Breast epithelium (tissue), 3 donors: ENCODE results near the gene CCDC169.

Experiments used
- POLR2AphosphoS5 ChIP-seq, 3 donors: sonication (generic); formaldehyde crosslinking; IDR thresholded peaks; one replicate each; pipeline ENCODE4 v1.6.1; 2017; ENCODE audit warnings: antibody characterized with exemption in 3 of 3
- TF ChIP-seq, protein P1 (sequence below), 3 donors: fragments of 450-650 bp; IDR thresholded peaks; one replicate each; pipeline ENCODE4 v1.5.1; 2016 to 2017; ENCODE audit warnings: antibody characterized with exemption in 3 of 3, mild to moderate bottlenecking in 3 of 3, moderate library complexity in 3 of 3

DNA sequence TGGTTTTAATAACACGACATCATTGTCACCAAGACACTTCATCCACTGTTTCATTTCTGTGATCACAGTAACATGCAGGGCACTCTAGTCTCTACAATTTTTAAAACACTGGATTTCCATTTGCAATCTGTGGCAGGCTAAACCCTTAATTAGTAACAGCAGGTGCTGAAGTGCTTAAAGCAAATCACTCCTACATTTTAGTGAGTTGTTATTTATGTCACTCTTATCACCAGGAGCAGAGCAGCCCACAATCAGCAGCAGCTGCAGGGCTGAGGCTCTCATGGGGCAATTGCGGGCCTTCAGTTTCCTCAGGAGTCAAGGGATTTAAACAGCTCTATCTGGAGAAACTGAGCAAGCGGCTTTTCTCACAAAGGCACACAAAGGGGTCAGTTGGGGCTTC is 84.8 kb downstream of the CCDC169 start:
- TF ChIP-seq POLR2AphosphoS5 (IDR thresholded peaks at IDR 0.05), result no peak
- TF ChIP-seq, protein P1, sequence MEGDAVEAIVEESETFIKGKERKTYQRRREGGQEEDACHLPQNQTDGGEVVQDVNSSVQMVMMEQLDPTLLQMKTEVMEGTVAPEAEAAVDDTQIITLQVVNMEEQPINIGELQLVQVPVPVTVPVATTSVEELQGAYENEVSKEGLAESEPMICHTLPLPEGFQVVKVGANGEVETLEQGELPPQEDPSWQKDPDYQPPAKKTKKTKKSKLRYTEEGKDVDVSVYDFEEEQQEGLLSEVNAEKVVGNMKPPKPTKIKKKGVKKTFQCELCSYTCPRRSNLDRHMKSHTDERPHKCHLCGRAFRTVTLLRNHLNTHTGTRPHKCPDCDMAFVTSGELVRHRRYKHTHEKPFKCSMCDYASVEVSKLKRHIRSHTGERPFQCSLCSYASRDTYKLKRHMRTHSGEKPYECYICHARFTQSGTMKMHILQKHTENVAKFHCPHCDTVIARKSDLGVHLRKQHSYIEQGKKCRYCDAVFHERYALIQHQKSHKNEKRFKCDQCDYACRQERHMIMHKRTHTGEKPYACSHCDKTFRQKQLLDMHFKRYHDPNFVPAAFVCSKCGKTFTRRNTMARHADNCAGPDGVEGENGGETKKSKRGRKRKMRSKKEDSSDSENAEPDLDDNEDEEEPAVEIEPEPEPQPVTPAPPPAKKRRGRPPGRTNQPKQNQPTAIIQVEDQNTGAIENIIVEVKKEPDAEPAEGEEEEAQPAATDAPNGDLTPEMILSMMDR (IDR thresholded peaks at IDR 0.05), result no peak
